ENCODE results near the gene POPDC2.

GRCh38 chr3:119620899-119621298 lies 39.5 kb downstream of the POPDC2 start:
- TF ChIP-seq TCF7L2 (IDR thresholded peaks at IDR 0.05; ENCODE audit: low read depth, low read length) (no peak), CTCF (IDR thresholded peaks at IDR 0.05) (no peak), POLR2AphosphoS5 (IDR thresholded peaks at IDR 0.05; ENCODE audit: low read depth, low read length) (no peak), SIN3A (IDR thresholded peaks at IDR 0.05; ENCODE audit: borderline replicate concordance, insufficient read depth, low read depth, low read length) (no peak)

All from Panc1 (cell line).